IMR-90 (cell line): ENCODE measurements around the gene CHDH. TPM values are rescaled to one million over a fixed set of nuclear protein-coding genes. Genes with fewer than 3 reads are reported as not detected.

ENCODE experiments used
- ATAC-seq: fragments of 200-7000 bp; cut with Tn5 transposase; 2 replicates; pipeline ENCODE4 v1.9.1; 2020; ENCODE audit warnings: low read depth, mild to moderate bottlenecking, moderate library complexity
- BruUV-seq: library from RNA; stranded (reverse); fragments of 400-500 nt; replicated peaks from 2 replicates; lab custom pipeline; 2021; lab: Mats Ljungman, UMichigan
- CTCF ChIA-PET: fragments of 300-600 bp; formaldehyde crosslinking; extraction: SDS; loops from one replicate; lab custom pipeline; 2021; ENCODE audit warnings: antibody characterized with exemption; lab: Yijun Ruan, JAX
- POLR2A ChIA-PET: fragments of 300-600 bp; sonication (Branson Sonifier 250); formaldehyde crosslinking; loops from one replicate; lab custom pipeline; 2022; ENCODE audit warnings: antibody characterized with exemption; ENCODE audit not compliant: unreplicated experiment; lab: Charles Lee
- DNase-seq: peaks from one replicate; pipeline ENCODE4 v3.0.0; 2013
- H2AFZ ChIP-seq: replicated peaks from 2 replicates; pipeline ENCODE3; 2013; ENCODE audit warnings: low read length, mild to moderate bottlenecking; ENCODE audit not compliant: poor library complexity
- H2AK5ac ChIP-seq: 2 replicates; pipeline ENCODE4 v1.6.1; 2013; ENCODE audit warnings: low read depth, low read length, inconsistent platforms
- H2AK9ac ChIP-seq: replicated peaks from 2 replicates; pipeline ENCODE3; 2013; ENCODE audit warnings: mild to moderate bottlenecking, low read depth, low read length, moderate library complexity; ENCODE audit not compliant: poor library complexity
- H2BK120ac ChIP-seq: 2 replicates; pipeline ENCODE4 v1.6.1; 2013; ENCODE audit warnings: low read depth, low read length, inconsistent platforms
- H2BK15ac ChIP-seq: 3 replicates; pipeline ENCODE4 v1.6.1; 2013; ENCODE audit warnings: low read depth, low read length, inconsistent platforms
- H2BK20ac ChIP-seq: 2 replicates; pipeline ENCODE4 v1.6.1; 2013; ENCODE audit warnings: low read depth, mild to moderate bottlenecking, inconsistent platforms, low read length, moderate library complexity
- H2BK5ac ChIP-seq: 2 replicates; pipeline ENCODE4 v1.6.1; 2013; ENCODE audit warnings: mild to moderate bottlenecking, low read depth, low read length, inconsistent platforms; ENCODE audit not compliant: poor library complexity, severe bottlenecking
- H3K14ac ChIP-seq: replicated peaks from 2 replicates; pipeline ENCODE4 v1.6.1; 2013; ENCODE audit warnings: low read depth, low read length, inconsistent platforms
- H3K18ac ChIP-seq: 2 replicates; pipeline ENCODE4 v1.6.1; 2013; ENCODE audit warnings: low read depth, low read length, control low read depth
- H3K23ac ChIP-seq: 2 replicates; pipeline ENCODE4 v1.6.1; 2013; ENCODE audit warnings: low read depth, low read length, inconsistent platforms
- H3K27ac ChIP-seq: 2 replicates; pipeline ENCODE4 v1.5.1; 2013; ENCODE audit warnings: mild to moderate bottlenecking, control low read depth, low read length; ENCODE audit not compliant: insufficient read depth
- H3K27me3 ChIP-seq: 2 replicates; pipeline ENCODE4 v1.6.1; 2013; ENCODE audit warnings: low read length; ENCODE audit not compliant: control insufficient read depth, insufficient read depth
- H3K36me3 ChIP-seq: 2 replicates; pipeline ENCODE4 v1.6.1; 2013; ENCODE audit warnings: low read length, mixed read lengths; ENCODE audit not compliant: control insufficient read depth, insufficient read depth
- H3K4ac ChIP-seq: 2 replicates; pipeline ENCODE4 v1.6.1; 2013; ENCODE audit warnings: low read depth, low read length, inconsistent platforms
- H3K4me1 ChIP-seq: 2 replicates; pipeline ENCODE4 v1.6.1; 2013; ENCODE audit warnings: low read length, mixed read lengths; ENCODE audit not compliant: control insufficient read depth, insufficient read depth
- H3K4me2 ChIP-seq: 2 replicates; pipeline ENCODE4 v1.6.1; 2013; ENCODE audit warnings: low read depth, mild to moderate bottlenecking, control low read depth, low read length, moderate library complexity
- H3K4me3 ChIP-seq: 2 replicates; pipeline ENCODE4 v1.5.1; 2013; ENCODE audit warnings: low read depth, mild to moderate bottlenecking, control low read depth, low read length, moderate library complexity; ENCODE audit not compliant: insufficient read depth
- H3K56ac ChIP-seq: 2 replicates; pipeline ENCODE4 v1.6.1; 2013; ENCODE audit warnings: low read length, inconsistent platforms; ENCODE audit not compliant: insufficient read depth; ENCODE audit errors: extremely low read depth
- H3K79me1 ChIP-seq, 2 experiments: 2 replicates each; pipeline ENCODE4 v1.6.1; 2013; ENCODE audit warnings: low read length in 2 of 2, inconsistent platforms in 1 of 2, low read depth in 1 of 2
- H3K9ac ChIP-seq: 2 replicates; pipeline ENCODE4 v1.6.1; 2013; ENCODE audit warnings: low read depth, low read length, control low read depth
- H3K9me1 ChIP-seq: 2 replicates; pipeline ENCODE4 v1.6.1; 2013; ENCODE audit warnings: low read length, inconsistent platforms; ENCODE audit not compliant: insufficient read depth
- H3K9me3 ChIP-seq: 2 replicates; pipeline ENCODE4 v1.6.1; 2013; ENCODE audit warnings: low read length; ENCODE audit not compliant: control insufficient read depth, insufficient read depth
- H4K20me1 ChIP-seq: 2 replicates; pipeline ENCODE4 v1.6.1; 2013; ENCODE audit warnings: low read length, inconsistent platforms; ENCODE audit not compliant: insufficient read depth
- H4K5ac ChIP-seq: 2 replicates; pipeline ENCODE4 v1.6.1; 2013; ENCODE audit warnings: mild to moderate bottlenecking, low read depth, low read length, control low read depth
- H4K8ac ChIP-seq, 2 experiments: 2 replicates each; pipeline ENCODE4 v1.6.1; 2013; ENCODE audit warnings: low read depth in 2 of 2, low read length in 2 of 2, control low read depth in 1 of 2, inconsistent platforms in 1 of 2
- H4K91ac ChIP-seq: 2 replicates; pipeline ENCODE4 v1.6.1; 2013; ENCODE audit warnings: low read depth, low read length, inconsistent platforms; ENCODE audit not compliant: insufficient read depth
- CEBPB ChIP-seq: IDR thresholded peaks from 2 replicates; pipeline ENCODE4 v1.6.1; 2012; ENCODE audit warnings: low read depth, low read length, improper control_type of control experiment
- CHD1 ChIP-seq: IDR thresholded peaks from 2 replicates; pipeline ENCODE4 v1.6.1; 2012; ENCODE audit warnings: low read depth, low read length, improper control_type of control experiment
- MAFK ChIP-seq: IDR thresholded peaks from 2 replicates; pipeline ENCODE4 v1.6.1; 2012; ENCODE audit warnings: low read depth, low read length, improper control_type of control experiment
- NFE2L2 ChIP-seq: fragments of 150-350 bp; IDR thresholded peaks from 2 replicates; pipeline ENCODE4 v1.6.1; 2016; ENCODE audit warnings: low read depth, mild to moderate bottlenecking, low read length
- POLR2A ChIP-seq: IDR thresholded peaks from 2 replicates; pipeline ENCODE4 v1.6.1; 2012; ENCODE audit warnings: mild to moderate bottlenecking, low read depth, low read length
- RCOR1 ChIP-seq: IDR thresholded peaks from 2 replicates; pipeline ENCODE4 v1.6.1; 2012; ENCODE audit warnings: mild to moderate bottlenecking, low read length, improper control_type of control experiment; ENCODE audit not compliant: insufficient replicate concordance
- WGBS, 2 experiments: methylation state at CpG; one replicate each; pipeline versions ENCODE4 v1.1.5 to v1.1.7; 2013; ENCODE audit warnings: missing lambda C conversion rate in 2 of 2; ENCODE audit not compliant: insufficient read length in 1 of 2; ENCODE audit errors: extremely low coverage in 2 of 2; 5-methylcytosine and 5-hydroxymethylcytosine counted together
- dilution Hi-C: fragments of 300-500 bp; cut with HindIII; formaldehyde crosslinking; loops from one replicate; pipeline ENCODE4 v1.14.3; 2018; ENCODE audit warnings: low sequenced_read_pairs; ENCODE audit not compliant: unreplicated experiment
- in situ Hi-C: fragments of 300-500 bp; cut with MboI; formaldehyde crosslinking; loops from 3 replicates; pipeline ENCODE4 v1.14.3; 2019; ENCODE audit warnings: low sequenced_read_pairs, inconsistent platforms, mixed read lengths
- intact Hi-C: fragments of 100-400 bp; cut with micrococcal nuclease; formaldehyde crosslinking; loops from 2 replicates; pipeline ENCODE4 v1.10.0; 2022
- polyA plus RNA-seq, 3 experiments: library from polyadenylated mRNA; depleted of rRNA; stranded (reverse); fragments of >200 nt; gene quantifications; 2 replicates each; pipeline ENCODE4 v1.2.3, GENCODE V29; 2012; ENCODE audit warnings: low replicate concordance in 1 of 3
- total RNA-seq: library from RNA; depleted of rRNA; stranded (reverse); fragments of >200 nt; gene quantifications from 2 replicates; pipeline ENCODE4 v1.2.3, GENCODE V29; 2012
- TF ChIP-seq, protein P1 (sequence below): fragments of 150-350 bp; IDR thresholded peaks from 2 replicates; pipeline ENCODE4 v1.6.1; 2017; ENCODE audit warnings: mild to moderate bottlenecking, antibody characterized with exemption, low read length, low read depth

CHDH gene
- total and polyA plus RNA-seq, 2 of the 4 experiments (the other 2 are of a cell fraction) = under 0.01 to 0.19 TPM

DNA sequence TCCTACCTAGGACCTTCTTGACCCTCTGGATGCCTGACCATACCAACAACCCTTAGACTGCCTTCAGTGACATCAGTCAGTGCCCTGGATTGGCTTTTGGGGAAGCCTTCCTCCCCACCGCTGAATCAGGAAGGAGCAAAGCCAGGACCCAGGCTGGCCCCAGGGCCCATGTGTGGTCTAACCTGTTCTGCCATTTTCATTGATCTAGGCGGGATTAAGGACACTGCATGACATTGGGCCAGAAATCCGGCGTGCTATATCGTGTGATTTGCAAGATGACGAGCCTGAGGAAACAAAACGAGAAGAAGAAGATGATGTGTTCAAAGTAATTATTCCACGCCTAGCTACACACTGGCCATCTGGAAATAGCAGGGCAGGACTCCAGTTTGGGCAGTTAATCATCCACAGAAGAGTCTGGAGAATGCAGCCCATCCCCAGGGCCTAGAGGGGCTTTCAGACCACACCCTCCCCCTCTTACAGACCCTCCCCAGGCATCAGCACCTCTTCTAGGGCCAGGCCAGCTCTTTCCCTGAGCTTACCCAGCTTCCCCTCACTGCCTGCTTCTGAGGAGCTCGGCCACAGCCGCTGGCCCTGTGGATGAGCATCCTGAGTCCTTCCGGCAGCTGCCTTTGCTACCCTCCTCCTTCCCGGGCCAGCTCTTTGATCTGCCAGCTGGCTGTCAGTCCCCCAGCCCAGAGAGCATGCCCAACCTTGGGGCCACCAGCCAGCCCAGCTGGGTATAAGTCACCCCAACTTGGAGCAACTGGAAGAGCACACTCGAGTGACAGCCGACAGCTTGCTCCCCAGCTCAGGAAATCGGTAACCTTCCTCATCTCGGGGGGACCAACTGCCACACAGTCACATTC is 45.9 kb downstream of the CHDH start:
- Histone ChIP-seq H3K4ac (no peak overlapping the region), H3K36me3 (no peaks in the 10 kb centered on the region), H3K14ac (no peak overlapping the region), H2AK5ac (no peak overlapping the region), H3K27ac (no peak overlapping the region), H4K20me1 (no peaks in the 10 kb centered on the region), H3K18ac (no peak overlapping the region), H3K9me3 (no peaks in the 10 kb centered on the region), H3K9ac (no peak overlapping the region), H3K23ac (no peak overlapping the region), H3K56ac (no peak overlapping the region), H2BK20ac (no peak overlapping the region), H3K4me3 (no peak overlapping the region), H3K4me1 (peaks cover 7% of the 10 kb centered on the region), H3K4me2 (no peak overlapping the region), H4K5ac (no peak overlapping the region), H2AK9ac (no peak overlapping the region), H4K8ac (no peak overlapping the region), H2BK120ac (no peak overlapping the region), H2AFZ (peak overlapping the region; percentile 46), H3K27me3 (peaks cover 6% of the 10 kb centered on the region), H4K91ac (no peak overlapping the region), H2BK15ac (no peak overlapping the region), H3K9me1 (peaks cover 8% of the 10 kb centered on the region), H3K79me1 (no peaks in the 10 kb centered on the region), H2BK5ac (no peak overlapping the region)
- POLR2A ChIA-PET = no interaction called here
- dilution Hi-C loops = no loop called here
- TF ChIP-seq POLR2A (no peak), RCOR1 (no peak), MAFK (no peak), NFE2L2 (no peak), CHD1 (no peak), CEBPB (no peak)
- TF ChIP-seq, protein P1, sequence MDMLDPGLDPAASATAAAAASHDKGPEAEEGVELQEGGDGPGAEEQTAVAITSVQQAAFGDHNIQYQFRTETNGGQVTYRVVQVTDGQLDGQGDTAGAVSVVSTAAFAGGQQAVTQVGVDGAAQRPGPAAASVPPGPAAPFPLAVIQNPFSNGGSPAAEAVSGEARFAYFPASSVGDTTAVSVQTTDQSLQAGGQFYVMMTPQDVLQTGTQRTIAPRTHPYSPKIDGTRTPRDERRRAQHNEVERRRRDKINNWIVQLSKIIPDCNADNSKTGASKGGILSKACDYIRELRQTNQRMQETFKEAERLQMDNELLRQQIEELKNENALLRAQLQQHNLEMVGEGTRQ = no peak
- intact Hi-C loops = no loop called here
- in situ Hi-C loops = no loop called here
- WGBS, 2 experiments = 73% methylated on average over 9 of the region's 16 CpGs; no CpG with 5 or more reads in 1 of the 2 experiments
- no TSS peak for BruUV-seq
- ATAC-seq = no peak
- DNase-seq = no peak
- CTCF ChIA-PET = interaction anchor here (1.4 kb wide), 1 partner anchor 14 kb away, joined by 3 read pairs; no protein-coding TSS in a partner anchor
